T-helper 2 cell treated with Interferon-gamma antibody and Interleukin-4, amounts not matched to agents 5 μg/mL and 100 μg/mL, for 36 hours (primary cell): ENCODE measurements around the gene PLCB4.

ENCODE experiments used
- DNase-seq: peaks from one replicate; pipeline ENCODE4 v3.0.0; 2021; ENCODE audit warnings: low spot score
- H3K27ac Mint-ChIP-seq: one replicate; pipeline ENCODE4 v1.8.0; 2021; ENCODE audit warnings: mild to moderate bottlenecking, mixed read lengths
- H3K27me3 Mint-ChIP-seq: one replicate; pipeline ENCODE4 v1.8.0; 2021; ENCODE audit warnings: low read depth, mixed read lengths
- H3K36me3 Mint-ChIP-seq: one replicate; pipeline ENCODE4 v1.8.0; 2021; ENCODE audit warnings: low read depth, mixed read lengths
- H3K4me1 Mint-ChIP-seq: one replicate; pipeline ENCODE4 v1.8.0; 2021; ENCODE audit warnings: low read depth, mixed read lengths
- H3K4me3 Mint-ChIP-seq: one replicate; pipeline ENCODE4 v1.8.0; 2022; ENCODE audit warnings: mild to moderate bottlenecking, moderate library complexity, mixed read lengths
- H3K9me3 Mint-ChIP-seq: one replicate; pipeline ENCODE4 v1.8.0; 2021; ENCODE audit warnings: mixed read lengths

The PLCB4 gene

GRCh38 chr20:9071976-9072726 is 3.3 kb downstream of the PLCB4 start:
- peaks cover 2% of the 10 kb centered on the region for H3K4me1 Mint-ChIP-seq
- no peaks in the 10 kb centered on the region for H3K9me3 Mint-ChIP-seq
- H3K27ac Mint-ChIP-seq = no peak overlapping the region
- no peak overlapping the region for H3K4me3 Mint-ChIP-seq
- H3K36me3 Mint-ChIP-seq = no peaks in the 10 kb centered on the region
- DNase-seq = no peak
- H3K27me3 Mint-ChIP-seq = peaks cover 16% of the 10 kb centered on the region

GRCh38 chr20:9072861-9073500 is 4.1 kb downstream of the PLCB4 start:
- no peak for DNase-seq
- Mint-ChIP-seq H3K9me3 (no peaks in the 10 kb centered on the region), H3K36me3 (no peaks in the 10 kb centered on the region), H3K27me3 (peaks cover 11% of the 10 kb centered on the region), H3K27ac (no peak overlapping the region), H3K4me3 (no peak overlapping the region), H3K4me1 (peaks cover 2% of the 10 kb centered on the region)

- Mint-ChIP-seq H3K9me3 (no peaks in the 10 kb centered on the region), H3K27ac (no peak overlapping the region), H3K27me3 (no peaks in the 10 kb centered on the region), H3K36me3 (no peaks in the 10 kb centered on the region), H3K4me1 (no peaks in the 10 kb centered on the region), H3K4me3 (no peak overlapping the region)
- no peak for DNase-seq
Observed at GRCh38 chr20:9075264-9076095, 6.6 kb downstream of the PLCB4 start.

GRCh38 chr20:9076440-9076839 is 7.6 kb downstream of the PLCB4 start:
- DNase-seq = no peak
- no peaks in the 10 kb centered on the region for H3K36me3 Mint-ChIP-seq
- no peaks in the 10 kb centered on the region for H3K4me1 Mint-ChIP-seq
- no peak overlapping the region for H3K4me3 Mint-ChIP-seq
- H3K27me3 Mint-ChIP-seq = no peaks in the 10 kb centered on the region
- H3K27ac Mint-ChIP-seq = no peak overlapping the region
- no peaks in the 10 kb centered on the region for H3K9me3 Mint-ChIP-seq

GRCh38 chr20:9078826-9079731 is 10.2 kb downstream of the PLCB4 start:
- DNase-seq = no peak
- no peaks in the 10 kb centered on the region for H3K36me3 Mint-ChIP-seq
- H3K4me3 Mint-ChIP-seq = no peak overlapping the region
- no peaks in the 10 kb centered on the region for H3K4me1 Mint-ChIP-seq
- no peaks in the 10 kb centered on the region for H3K27me3 Mint-ChIP-seq
- no peaks in the 10 kb centered on the region for H3K9me3 Mint-ChIP-seq
- no peak overlapping the region for H3K27ac Mint-ChIP-seq

GRCh38 chr20:9081423-9081966 is 12.6 kb downstream of the PLCB4 start:
- Mint-ChIP-seq H3K9me3 (no peaks in the 10 kb centered on the region), H3K4me1 (no peaks in the 10 kb centered on the region), H3K27ac (no peak overlapping the region), H3K27me3 (no peaks in the 10 kb centered on the region), H3K36me3 (no peaks in the 10 kb centered on the region), H3K4me3 (no peak overlapping the region)
- no peak for DNase-seq

GRCh38 chr20:9082741-9083140 is 13.9 kb downstream of the PLCB4 start:
- Mint-ChIP-seq H3K4me3 (no peak overlapping the region), H3K27ac (no peak overlapping the region), H3K4me1 (no peaks in the 10 kb centered on the region), H3K36me3 (no peaks in the 10 kb centered on the region), H3K27me3 (no peaks in the 10 kb centered on the region), H3K9me3 (no peaks in the 10 kb centered on the region)
- DNase-seq = no peak

GRCh38 chr20:9087531-9088217 is 18.8 kb downstream of the PLCB4 start:
- no peaks in the 10 kb centered on the region for H3K27me3 Mint-ChIP-seq
- H3K36me3 Mint-ChIP-seq = no peaks in the 10 kb centered on the region
- no peak overlapping the region for H3K27ac Mint-ChIP-seq
- H3K9me3 Mint-ChIP-seq = no peaks in the 10 kb centered on the region
- no peak overlapping the region for H3K4me3 Mint-ChIP-seq
- no peaks in the 10 kb centered on the region for H3K4me1 Mint-ChIP-seq
- DNase-seq = no peak

GRCh38 chr20:9088556-9088955 is 19.7 kb downstream of the PLCB4 start:
- Mint-ChIP-seq H3K36me3 (no peaks in the 10 kb centered on the region), H3K9me3 (no peaks in the 10 kb centered on the region), H3K27me3 (no peaks in the 10 kb centered on the region), H3K27ac (no peak overlapping the region), H3K4me1 (no peaks in the 10 kb centered on the region), H3K4me3 (no peak overlapping the region)
- DNase-seq = no peak

- Mint-ChIP-seq H3K27me3 (no peaks in the 10 kb centered on the region), H3K36me3 (no peaks in the 10 kb centered on the region), H3K4me3 (no peak overlapping the region), H3K9me3 (no peaks in the 10 kb centered on the region), H3K27ac (no peak overlapping the region), H3K4me1 (no peaks in the 10 kb centered on the region)
- DNase-seq = no peak
Observed at GRCh38 chr20:9092113-9092512, 23.2 kb downstream of the PLCB4 start.

GRCh38 chr20:9092655-9093054 is 23.8 kb downstream of the PLCB4 start:
- DNase-seq = no peak
- H3K36me3 Mint-ChIP-seq = no peaks in the 10 kb centered on the region
- no peaks in the 10 kb centered on the region for H3K9me3 Mint-ChIP-seq
- no peaks in the 10 kb centered on the region for H3K4me1 Mint-ChIP-seq
- H3K4me3 Mint-ChIP-seq = no peak overlapping the region
- no peak overlapping the region for H3K27ac Mint-ChIP-seq
- H3K27me3 Mint-ChIP-seq = no peaks in the 10 kb centered on the region

GRCh38 chr20:9093218-9093957 is 24.5 kb downstream of the PLCB4 start:
- H3K4me1 Mint-ChIP-seq = no peaks in the 10 kb centered on the region
- H3K27ac Mint-ChIP-seq = no peak overlapping the region
- no peaks in the 10 kb centered on the region for H3K27me3 Mint-ChIP-seq
- H3K36me3 Mint-ChIP-seq = no peaks in the 10 kb centered on the region
- no peak overlapping the region for H3K4me3 Mint-ChIP-seq
- no peaks in the 10 kb centered on the region for H3K9me3 Mint-ChIP-seq
- DNase-seq = no peak
